Dedifferentiated amniotic fluid mesenchymal stem cell (primary cell): ENCODE results near the gene ASB2.
A peak's percentile ranks its signal among the peaks of the same experiment; 100 is the strongest.

Experiments
- DNase-seq: peaks from one replicate; pipeline ENCODE4 v3.0.0-alpha.2; 2016; ENCODE audit errors: extremely low spot score

ASB2 gene, protein sequence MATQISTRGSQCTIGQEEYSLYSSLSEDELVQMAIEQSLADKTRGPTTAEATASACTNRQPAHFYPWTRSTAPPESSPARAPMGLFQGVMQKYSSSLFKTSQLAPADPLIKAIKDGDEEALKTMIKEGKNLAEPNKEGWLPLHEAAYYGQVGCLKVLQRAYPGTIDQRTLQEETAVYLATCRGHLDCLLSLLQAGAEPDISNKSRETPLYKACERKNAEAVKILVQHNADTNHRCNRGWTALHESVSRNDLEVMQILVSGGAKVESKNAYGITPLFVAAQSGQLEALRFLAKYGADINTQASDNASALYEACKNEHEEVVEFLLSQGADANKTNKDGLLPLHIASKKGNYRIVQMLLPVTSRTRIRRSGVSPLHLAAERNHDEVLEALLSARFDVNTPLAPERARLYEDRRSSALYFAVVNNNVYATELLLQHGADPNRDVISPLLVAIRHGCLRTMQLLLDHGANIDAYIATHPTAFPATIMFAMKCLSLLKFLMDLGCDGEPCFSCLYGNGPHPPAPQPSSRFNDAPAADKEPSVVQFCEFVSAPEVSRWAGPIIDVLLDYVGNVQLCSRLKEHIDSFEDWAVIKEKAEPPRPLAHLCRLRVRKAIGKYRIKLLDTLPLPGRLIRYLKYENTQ

DNA sequence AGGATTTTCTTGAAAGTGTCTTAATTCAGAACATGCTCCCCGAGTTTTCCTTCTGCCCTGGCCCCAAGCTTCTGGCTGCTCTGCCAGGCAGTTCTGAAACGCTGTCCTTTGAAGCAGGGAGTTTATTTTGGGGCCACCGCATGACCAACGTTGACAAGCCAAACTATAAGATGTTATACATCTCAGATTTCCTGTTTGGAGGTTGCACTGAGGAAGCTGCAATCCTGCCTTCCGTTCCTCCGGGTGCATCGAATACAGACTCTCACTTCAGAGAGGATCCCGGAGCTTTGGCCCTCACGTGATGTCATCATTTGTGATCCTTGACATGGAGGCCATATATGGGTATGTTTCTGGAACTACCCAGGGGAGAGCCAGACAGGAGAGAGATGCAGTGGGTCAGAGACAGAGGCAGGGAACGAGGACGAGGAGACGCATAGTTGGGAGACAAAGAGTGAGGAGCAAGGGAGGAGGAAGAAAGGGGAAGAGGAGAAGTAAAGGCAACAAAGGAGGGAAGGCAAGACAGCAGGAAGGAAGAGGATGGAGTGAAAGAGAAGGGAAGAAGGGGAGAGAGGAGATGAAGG, at the start of gene ASB2:
ASB2 (minus strand) TSS at position 94 of the 581 bp plus-strand sequence. CDS start 12,031 bp downstream, outside the sequence.
- DNase-seq, result no peak

DNA sequence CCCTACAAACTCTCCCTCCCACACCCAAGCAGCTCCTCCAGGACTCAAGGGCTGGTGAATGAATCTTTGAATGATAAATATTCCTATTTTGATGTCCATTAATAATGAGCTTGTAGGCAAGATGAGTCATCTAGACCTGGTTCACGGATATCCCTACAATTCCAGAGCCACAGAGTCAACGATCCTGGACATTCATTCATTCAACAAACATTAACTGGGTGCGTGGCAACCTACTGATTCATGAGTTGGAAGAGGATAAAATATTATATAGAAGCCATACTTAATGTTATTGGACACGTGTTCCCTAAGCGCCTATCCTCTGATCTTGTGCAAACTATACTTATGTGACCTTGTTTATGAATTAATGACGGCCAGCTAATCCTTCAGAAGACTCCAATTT, 49.4 kb upstream of the ASB2 start:
- DNase-seq, result no peak

DNA sequence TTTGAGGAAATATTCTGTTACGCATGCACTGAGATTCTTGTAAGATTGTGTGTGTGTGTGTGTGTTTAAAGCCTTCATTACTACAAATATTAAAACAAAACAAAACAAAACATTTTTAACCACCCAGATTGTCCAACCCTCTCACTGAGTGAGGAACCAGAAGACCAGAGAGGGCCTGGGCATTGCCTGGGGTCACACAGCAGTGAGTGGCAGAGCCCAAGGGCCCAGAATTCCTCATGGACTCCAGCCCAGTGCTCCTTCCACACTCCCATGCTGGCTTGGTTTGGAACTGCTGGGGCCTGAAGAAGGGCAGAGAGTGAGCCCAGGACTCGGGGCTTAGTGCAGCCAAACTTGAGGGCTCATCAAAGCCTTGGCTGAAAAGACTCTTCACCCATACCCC, 48.2 kb upstream of the ASB2 start:
- DNase-seq, result no peak

DNA sequence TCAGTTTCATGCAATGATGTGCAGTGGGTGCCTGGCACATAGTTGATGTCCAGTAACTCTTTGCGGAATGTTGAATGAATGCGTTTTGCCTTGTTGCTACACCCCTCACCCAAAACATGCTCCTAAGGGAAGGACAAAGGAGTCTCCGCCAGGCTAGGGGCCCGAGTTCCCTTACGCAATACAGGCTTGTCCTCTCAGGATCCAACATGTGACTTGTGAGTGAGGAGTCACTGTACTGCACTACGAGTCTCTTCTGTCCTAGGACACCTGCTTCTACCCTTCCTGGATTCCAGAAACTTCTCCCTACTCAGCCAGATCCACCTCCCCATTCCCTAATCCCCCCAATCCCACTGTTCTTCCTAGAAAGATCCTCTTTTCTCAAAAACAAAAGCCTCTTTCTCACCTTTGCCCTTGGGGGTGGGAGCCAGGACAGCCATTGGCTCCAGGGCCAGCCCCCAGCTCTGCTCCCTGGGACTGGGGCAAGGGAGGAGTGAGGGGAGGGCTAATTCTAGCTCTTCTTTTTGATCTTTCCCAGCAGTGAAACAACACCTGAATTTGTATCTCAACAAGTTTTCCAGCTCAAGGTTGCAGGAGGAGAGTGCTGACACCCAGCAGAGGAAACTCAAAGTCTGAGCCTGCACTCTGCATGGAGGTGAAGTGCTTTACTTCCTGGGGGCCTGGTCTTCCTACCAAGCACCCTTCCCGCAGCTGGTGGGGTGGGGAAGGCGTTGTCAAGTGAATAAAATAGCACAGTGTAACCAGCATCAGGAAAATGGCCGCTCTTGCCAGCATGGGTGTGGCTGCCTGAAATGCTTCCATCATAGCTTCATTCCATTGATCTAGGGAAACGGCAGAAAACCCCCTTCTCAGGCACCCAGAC, 46.4 kb upstream of the ASB2 start:
- no peak for DNase-seq

DNA sequence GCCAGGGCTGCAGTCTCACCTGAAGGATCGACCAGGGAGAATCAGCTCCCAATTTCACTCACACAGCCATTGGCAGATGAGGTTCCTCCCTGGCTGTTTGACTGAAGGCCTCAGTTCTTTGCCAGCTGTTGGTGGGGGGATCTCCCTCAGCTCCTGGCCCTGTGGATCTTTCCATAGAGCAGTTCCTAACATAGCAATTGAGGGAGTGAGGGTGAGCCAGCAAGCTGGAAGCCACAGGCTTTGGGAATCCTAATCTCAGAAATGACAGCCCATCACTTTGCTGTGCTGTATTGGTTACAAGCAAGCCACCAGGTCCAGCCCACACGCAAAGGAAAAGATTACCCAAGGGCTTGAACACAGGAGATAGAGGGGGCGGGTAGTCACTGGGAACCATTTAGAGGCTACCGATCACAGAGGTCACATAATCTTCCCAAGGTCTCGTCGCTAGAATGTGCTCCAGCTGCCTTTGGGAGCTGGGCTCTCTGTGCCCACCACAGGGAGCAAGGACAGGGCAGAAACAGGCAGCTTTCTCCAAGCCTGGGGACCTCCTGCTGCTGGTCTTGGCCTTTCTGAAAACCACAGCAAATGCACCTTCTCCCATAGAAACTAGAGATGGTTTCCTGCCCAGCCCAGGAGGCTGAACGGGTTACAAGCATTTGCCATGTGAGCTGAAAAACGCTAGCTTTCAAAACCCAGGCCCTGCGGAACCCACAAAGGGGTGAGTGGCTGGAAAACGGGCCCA, 45.2 kb upstream of the ASB2 start:
- no peak for DNase-seq

DNA sequence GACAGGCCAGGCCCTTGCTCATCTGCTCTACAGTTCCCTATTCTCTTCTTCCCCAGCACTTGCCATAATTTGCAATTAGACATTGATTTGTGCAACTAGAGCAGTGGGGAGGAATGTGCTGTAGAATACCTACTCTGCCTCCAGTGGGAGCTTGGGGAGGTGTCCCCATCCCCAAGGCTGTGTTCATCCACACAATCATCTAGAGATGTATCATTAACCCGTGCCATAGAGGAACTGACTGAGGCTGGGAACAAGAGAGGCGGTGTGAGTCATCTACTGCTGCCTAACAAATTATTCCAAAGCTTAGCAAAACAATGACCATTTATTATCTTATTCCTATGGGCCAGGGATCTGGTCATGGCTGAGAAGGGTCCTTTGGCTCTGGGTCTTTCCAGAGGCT, 44.6 kb upstream of the ASB2 start:
- peak; percentile 19 for DNase-seq

DNA sequence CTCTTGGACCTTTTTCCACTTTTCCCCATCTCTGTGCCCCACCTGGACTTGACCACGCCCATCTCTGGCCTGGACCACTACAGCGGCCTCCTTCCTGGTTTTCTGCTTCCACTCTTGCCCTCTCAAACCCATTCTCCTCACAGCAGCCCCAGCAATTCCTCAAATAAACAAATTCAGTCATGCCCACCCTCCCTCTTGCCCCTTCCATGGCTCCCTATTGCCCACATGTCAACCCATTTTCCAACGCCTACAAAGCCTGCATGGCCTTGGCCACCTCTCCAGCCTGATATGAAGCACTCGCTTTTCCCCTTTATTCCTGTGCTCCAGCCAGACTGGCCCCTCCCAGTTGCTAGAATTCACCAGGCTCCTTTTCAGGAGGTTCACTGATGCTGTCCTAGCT, 43.9 kb upstream of the ASB2 start:
- DNase-seq, result no peak

DNA sequence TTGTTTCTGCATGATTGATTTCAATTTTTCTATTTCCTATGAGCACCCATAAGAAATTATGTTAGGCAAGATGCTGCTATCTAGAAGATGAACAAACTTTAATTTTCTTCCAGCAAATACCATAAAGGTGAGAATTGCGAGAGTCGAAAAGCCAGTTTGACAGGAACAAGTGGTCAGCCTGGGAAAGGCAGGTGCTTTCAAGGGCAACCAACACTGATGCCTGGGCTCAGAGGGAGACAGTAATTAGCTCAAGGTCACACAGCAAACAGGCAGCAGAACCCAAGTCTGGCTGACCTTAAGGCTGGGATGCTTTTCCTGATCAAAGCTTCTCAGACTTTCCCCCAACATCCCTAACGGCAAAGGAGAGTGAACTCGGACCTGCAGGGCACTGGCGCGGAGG, 43.0 kb upstream of the ASB2 start:
- DNase-seq, result no peak

DNA sequence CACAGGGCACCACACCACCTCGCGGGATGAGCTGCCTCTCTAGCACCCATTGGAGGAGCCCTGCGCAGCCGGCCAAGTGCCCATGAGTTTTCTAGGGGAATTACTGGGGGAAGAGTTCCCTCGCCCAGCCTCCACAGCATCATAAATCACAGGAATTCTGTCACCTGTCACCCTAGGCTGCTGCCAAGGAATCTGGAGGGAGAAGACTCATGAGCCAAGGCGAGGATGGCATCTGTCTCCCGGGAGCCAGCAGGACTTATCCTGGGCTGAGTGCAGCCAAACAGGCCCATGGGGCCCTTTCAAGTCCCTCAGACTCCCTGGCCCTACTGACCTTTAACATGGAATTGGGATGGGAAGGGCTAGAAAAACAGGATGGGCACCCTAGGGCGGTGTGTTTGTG, 41.9 kb upstream of the ASB2 start:
- DNase-seq, result no peak

DNA sequence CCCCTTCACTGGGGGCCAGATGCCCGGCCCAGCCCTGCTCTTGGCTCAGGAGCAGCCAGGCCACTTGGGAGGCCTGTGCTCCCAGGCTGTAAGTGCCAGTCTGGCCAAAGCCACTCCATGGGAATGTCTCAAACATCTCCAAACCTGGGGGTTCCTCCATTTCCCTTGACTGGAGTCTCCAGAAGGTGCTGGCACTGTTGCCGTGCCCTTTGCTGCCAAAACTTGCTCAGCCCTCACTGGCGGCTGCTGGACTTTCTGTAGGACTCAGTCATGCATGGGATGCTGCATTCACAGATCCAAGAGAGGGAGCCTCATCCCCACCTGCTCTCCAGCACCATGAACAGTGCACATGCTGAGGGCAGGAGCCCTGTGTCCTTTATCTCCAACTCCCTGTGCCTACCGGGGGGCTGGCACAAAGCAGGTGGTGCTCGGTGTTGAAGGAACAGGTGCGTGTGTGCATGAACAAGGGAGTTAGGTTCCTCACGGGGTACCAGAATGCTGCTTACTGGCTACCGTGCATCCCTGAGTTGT, 40.1 kb upstream of the ASB2 start:
- DNase-seq, result no peak

DNA sequence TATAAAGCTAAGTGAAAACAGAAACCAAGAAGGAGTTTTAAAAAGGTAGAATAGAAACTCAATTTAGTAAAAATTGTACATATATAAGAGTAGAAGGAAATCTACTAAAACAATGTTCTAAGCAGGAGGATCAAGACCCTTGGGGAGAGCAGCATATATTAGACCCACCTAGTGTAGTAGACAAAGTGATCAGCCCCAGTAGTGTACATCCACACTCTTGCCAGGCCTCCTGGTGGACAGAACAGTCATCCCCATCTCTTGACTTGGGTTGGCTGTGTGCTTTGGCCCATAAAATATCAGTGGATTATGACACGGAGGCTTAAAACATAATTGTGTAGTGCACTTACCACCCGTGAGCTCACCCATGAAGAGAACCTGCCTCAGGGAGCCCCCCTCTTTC, 38.9 kb upstream of the ASB2 start:
- DNase-seq, result no peak

DNA sequence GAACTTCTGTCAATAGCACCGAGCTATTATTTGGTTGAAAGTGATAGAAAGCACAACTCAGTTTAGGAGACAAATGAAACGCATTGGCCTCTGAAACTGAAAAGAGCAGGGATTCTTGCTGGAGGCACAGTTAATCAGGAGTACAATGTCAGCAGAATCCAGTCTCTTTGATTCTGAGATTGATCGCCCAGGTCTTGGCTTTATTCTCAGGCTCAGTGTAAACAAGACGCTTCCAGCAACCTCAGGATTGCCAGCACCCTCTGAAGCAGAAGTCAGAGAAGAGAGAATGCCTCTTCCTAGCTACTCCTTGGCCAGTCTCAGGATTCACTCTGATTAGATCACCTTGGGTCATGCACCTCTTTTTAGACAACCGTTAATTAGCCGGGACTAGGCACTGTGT, 38.0 kb upstream of the ASB2 start:
- DNase-seq, result no peak

DNA sequence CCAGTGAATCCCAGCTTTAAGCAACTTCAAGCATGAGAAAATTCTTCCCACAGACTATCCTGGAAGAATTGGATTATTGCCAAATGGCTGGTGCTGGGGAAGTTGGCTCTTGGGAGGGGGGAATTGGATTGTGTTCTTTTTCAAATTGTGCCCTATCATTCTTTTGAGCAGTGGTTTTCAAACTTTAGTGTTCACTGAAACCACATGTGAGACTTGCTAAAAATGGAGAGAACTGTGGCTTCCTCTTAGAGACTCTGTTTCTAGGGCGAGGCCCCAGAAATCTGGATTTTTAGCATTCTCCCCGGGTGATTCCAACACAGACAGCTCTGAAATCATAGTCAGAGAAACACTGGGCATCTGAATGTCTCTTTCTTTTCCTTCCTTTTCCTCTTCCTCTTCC, 35.4 kb upstream of the ASB2 start:
- peak; percentile 63 for DNase-seq

DNA sequence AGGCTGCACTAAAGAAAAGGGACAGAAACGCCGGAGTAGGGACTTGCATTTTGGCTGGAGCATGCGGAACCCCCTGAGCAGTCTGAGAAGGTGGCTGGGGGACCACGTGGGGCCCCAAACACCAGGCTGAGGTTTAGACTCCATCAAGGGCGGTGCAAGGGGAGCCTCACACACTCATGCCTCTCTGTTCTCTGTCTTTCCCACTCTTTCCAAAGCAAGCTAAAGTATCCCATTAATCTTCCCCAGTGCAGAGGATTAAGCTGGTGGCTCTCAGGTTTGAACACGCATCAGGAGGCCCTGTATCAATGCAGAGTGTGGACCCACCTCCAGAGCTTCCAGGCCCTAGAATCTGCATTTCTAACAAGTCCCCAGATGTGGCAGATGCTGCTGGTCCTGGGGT, 34.3 kb upstream of the ASB2 start:
- DNase-seq, result no peak

DNA sequence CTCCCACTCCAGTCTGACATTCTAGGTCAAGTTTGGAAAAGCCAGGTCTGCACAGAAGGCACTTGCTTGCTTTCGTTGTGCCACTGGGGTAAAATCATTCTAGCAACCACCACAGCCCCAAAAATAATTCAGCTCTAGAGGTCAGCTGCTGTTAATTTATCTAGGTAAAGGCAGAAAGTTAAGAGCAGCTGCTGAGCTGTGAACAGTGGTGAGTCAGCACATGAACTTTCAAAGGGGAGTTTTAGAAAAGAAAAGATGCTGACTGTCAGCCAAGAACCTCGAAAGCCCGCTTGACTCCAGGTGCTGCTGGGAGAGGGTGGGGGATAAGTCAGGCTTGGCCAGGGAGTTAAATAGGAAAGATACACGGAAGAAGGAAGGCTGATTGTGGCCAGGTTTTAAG, 33.4 kb upstream of the ASB2 start:
- no peak for DNase-seq

DNA sequence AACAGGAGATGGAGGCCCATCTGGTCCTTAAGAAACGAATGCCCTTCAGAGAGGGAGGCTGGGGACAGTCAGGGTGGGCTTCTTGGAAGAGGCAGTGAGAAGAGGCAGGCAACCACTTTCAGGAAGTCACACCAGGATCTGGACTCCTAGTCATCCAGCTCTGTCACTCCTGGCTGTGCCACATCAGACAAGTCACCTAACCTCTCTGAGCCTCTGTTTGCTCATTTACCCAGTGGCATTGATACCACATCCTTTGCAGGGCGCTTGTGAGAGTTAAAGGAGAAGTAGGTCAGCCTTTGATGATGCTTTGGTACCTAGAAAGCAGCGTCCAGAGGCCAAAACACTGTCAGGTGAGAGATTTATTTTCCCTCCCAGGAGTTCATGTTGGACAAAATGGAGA, 31.9 kb upstream of the ASB2 start:
- no peak for DNase-seq

DNA sequence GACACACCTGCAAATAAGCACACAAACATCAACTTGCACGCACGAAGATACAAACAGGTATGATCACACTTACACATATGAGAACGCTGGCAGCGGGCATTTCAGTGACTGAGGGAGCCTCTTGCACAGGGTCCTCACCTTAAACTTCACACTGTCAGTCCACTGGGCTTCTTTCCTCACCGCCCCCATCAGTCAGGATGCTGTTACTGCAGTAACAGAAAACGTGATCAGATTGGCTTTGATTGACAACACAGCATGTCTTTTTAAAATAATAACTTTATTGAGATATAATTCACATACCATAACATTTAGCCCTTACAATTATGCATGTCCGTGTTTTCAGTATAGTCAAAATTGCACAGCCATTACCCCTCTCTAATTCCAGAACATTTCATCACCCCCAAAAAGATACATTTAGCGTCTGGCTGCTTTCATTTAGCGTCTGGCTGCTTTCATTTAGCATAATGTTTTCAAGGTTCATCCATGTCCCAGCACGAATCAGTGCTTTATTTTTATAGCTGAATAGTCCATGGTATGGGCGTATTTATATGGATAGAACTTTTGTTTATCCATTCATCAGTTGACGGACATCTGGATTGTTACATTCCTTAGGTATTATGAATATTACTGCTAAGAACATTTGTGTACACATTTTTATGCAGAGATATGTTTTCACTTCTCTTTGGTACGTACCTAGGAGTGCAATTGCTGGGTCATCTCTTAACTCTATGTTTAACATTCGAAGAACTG, 29.1 kb upstream of the ASB2 start:
- DNase-seq, result no peak

DNA sequence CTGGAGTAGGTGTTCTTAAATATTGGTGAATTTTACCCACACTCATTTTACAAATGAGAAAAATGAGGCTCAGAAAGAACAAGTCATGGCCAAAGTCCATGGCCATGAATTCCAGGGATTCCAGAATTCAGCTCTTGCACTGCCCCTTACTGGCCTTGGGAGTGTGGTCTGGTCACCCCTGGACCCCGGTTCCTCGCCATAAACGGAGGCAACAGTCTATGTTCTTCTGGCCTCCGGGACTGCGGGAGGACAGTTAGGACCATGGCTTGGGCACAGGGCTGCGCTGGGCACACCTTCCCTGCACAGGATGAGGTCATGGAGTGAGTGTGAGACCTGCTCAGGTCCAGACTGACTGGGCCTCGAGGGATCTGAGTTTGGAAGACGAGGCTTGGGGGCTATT, 27.6 kb upstream of the ASB2 start:
- DNase-seq, result no peak

DNA sequence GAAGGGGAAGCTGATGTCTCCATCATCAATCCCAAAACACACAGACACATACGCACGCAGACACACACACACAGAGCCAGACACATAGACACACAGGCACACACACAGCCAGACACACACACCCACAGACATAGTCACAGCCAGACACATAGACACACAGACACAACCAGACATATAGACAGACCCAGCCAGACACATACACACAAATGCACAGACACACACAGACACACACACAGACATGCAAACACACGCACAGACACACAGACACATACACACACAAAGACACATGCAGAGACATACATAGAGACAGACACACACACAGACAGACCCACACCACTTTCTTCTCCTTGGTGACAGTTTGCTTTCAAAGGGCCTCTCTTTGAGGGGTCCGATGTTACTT, 27.0 kb upstream of the ASB2 start:
- DNase-seq, result no peak
